H1 (cell line): ENCODE results near the gene ROBO4. TPM values are rescaled to one million over a fixed set of nuclear protein-coding genes. Genes with fewer than 3 reads are reported as not detected.

ENCODE experiments used
- CTCF ChIA-PET: fragments of 300-600 bp; sonication (Branson Sonifier 250); formaldehyde crosslinking; loops from one replicate; lab custom pipeline; 2021; ENCODE audit not compliant: partially characterized antibody; lab: Charles Lee
- POLR2A ChIA-PET: fragments of 300-600 bp; sonication (Branson Sonifier 250); formaldehyde crosslinking; loops from one replicate; lab custom pipeline; 2021; ENCODE audit warnings: inconsistent platforms; ENCODE audit not compliant: partially characterized antibody; lab: Charles Lee
- DNase-seq, 2 experiments: peaks; one replicate each; pipeline versions ENCODE4 v3.0.0 to v3.0.0-alpha.2; 2010 to 2022; ENCODE audit warnings: low spot score in 2 of 2, low read depth in 1 of 2, mixed read lengths in 1 of 2
- FAIRE-seq: peaks from 2 replicates; lab custom pipeline; 2011; peaks lifted over from hg19 to GRCh38; lab: Jason Lieb, UNC
- H2AFZ ChIP-seq: 2 replicates; pipeline ENCODE4 v1.8.1; 2012; ENCODE audit warnings: low read length, inconsistent platforms
- H2AK5ac ChIP-seq: 2 replicates; pipeline ENCODE4 v1.6.1; 2013; ENCODE audit warnings: low read depth, low read length
- H2BK120ac ChIP-seq: replicated peaks from 2 replicates; pipeline ENCODE3; 2013; ENCODE audit warnings: low read depth, low read length, inconsistent platforms
- H2BK12ac ChIP-seq: 2 replicates; pipeline ENCODE4 v1.6.1; 2013; ENCODE audit warnings: low read depth, low read length
- H2BK15ac ChIP-seq: 2 replicates; pipeline ENCODE4 v1.6.1; 2013; ENCODE audit warnings: low read length
- H2BK20ac ChIP-seq: 2 replicates; pipeline ENCODE4 v1.6.1; 2013; ENCODE audit warnings: low read length
- H2BK5ac ChIP-seq: 2 replicates; pipeline ENCODE4 v1.6.1; 2013; ENCODE audit warnings: low read depth, low read length
- H3K14ac ChIP-seq: 2 replicates; pipeline ENCODE4 v1.6.1; 2013; ENCODE audit warnings: inconsistent platforms; ENCODE audit not compliant: insufficient read length
- H3K18ac ChIP-seq: 2 replicates; pipeline ENCODE4 v1.6.1; 2013; ENCODE audit warnings: low read length; ENCODE audit errors: extremely low read depth
- H3K23ac ChIP-seq: 2 replicates; pipeline ENCODE4 v1.6.1; 2013; ENCODE audit warnings: inconsistent platforms; ENCODE audit not compliant: insufficient read length
- H3K23me2 ChIP-seq: 2 replicates; pipeline ENCODE4 v1.6.1; 2013; ENCODE audit warnings: low read depth, low read length
- H3K27ac ChIP-seq: 2 replicates; pipeline ENCODE4 v1.6.1; 2011; ENCODE audit warnings: low read depth, low read length, inconsistent platforms
- H3K27me3 ChIP-seq, 4 experiments: replicated peaks in 1 of 4; 1 replicate in 1 of 4; 2 replicates in 3 of 4; pipeline versions ENCODE4 v1.6.1 to v1.8.1; 2011 to 2013; ENCODE audit warnings: low read length in 3 of 4, mild to moderate bottlenecking in 3 of 4, inconsistent platforms in 2 of 4, mixed read lengths in 2 of 4, moderate library complexity in 1 of 4; ENCODE audit not compliant: control insufficient read depth in 3 of 4, insufficient read depth in 3 of 4; ENCODE audit errors: extremely low read depth in 1 of 4
- H3K36me3 ChIP-seq, 4 experiments: 2 replicates each; pipeline versions ENCODE4 v1.6.1 to v1.8.1; 2011 to 2013; ENCODE audit warnings: mild to moderate bottlenecking in 4 of 4, low read length in 3 of 4, moderate library complexity in 2 of 4, control low read depth in 1 of 4, inconsistent platforms in 1 of 4; ENCODE audit not compliant: insufficient read depth in 4 of 4, control insufficient read depth in 2 of 4
- H3K4ac ChIP-seq: replicated peaks from 2 replicates; pipeline ENCODE3; 2013; ENCODE audit warnings: low read length, low read depth, mixed read lengths, inconsistent platforms; ENCODE audit not compliant: insufficient read length
- H3K4me1 ChIP-seq, 4 experiments: replicated peaks in 1 of 4; 1 replicate in 1 of 4; 2 replicates in 3 of 4; pipeline versions ENCODE4 v1.6.1 to v1.8.1; 2011 to 2013; ENCODE audit warnings: low read length in 3 of 4, inconsistent platforms in 2 of 4, mixed read lengths in 1 of 4; ENCODE audit not compliant: insufficient read depth in 4 of 4, control insufficient read depth in 3 of 4
- H3K4me2 ChIP-seq, 2 experiments: 2 replicates each; pipeline versions ENCODE4 v1.6.1 to v1.8.1; 2011 to 2013; ENCODE audit warnings: low read depth in 2 of 2, low read length in 2 of 2, control low read depth in 1 of 2, inconsistent platforms in 1 of 2, mild to moderate bottlenecking in 1 of 2; ENCODE audit not compliant: insufficient read depth in 1 of 2
- H3K4me3 ChIP-seq, 4 experiments: fragments of 200-600, 300-600 bp in 1 of 4; sonication (generic), shearing (Covaris generic), sonication (Bioruptor Twin) in 1 of 4; 2 replicates each; pipeline versions ENCODE4 v1.5.1 to v1.8.1; 2011 to 2016; ENCODE audit warnings: low read length in 4 of 4, low read depth in 3 of 4, control low read depth in 2 of 4, inconsistent platforms in 2 of 4, mild to moderate bottlenecking in 2 of 4, mixed read lengths in 1 of 4, moderate library complexity in 1 of 4; ENCODE audit not compliant: insufficient read depth in 2 of 4; ENCODE audit errors: extremely low read depth in 1 of 4
- H3K56ac ChIP-seq: replicated peaks from 2 replicates; pipeline ENCODE3; 2013; ENCODE audit warnings: low read depth, mild to moderate bottlenecking, mixed read lengths, low read length, inconsistent platforms; ENCODE audit not compliant: insufficient read length
- H3K79me1 ChIP-seq: 2 replicates; pipeline ENCODE4 v1.6.1; 2013; ENCODE audit warnings: low read depth, low read length, control low read depth
- H3K79me2 ChIP-seq, 2 experiments: 2 replicates each; pipeline versions ENCODE4 v1.6.1 to v1.8.1; 2012 to 2013; ENCODE audit warnings: low read length in 2 of 2, mild to moderate bottlenecking in 2 of 2, inconsistent platforms in 1 of 2; ENCODE audit not compliant: insufficient read depth in 2 of 2, control insufficient read depth in 1 of 2
- H3K9ac ChIP-seq, 4 experiments: replicated peaks in 1 of 4; 1 replicate in 1 of 4; 2 replicates in 3 of 4; pipeline versions ENCODE4 v1.6.1 to v1.8.1; 2011 to 2013; ENCODE audit warnings: low read depth in 3 of 4, low read length in 3 of 4, control low read depth in 2 of 4, mild to moderate bottlenecking in 2 of 4, moderate library complexity in 2 of 4, inconsistent platforms in 1 of 4; ENCODE audit errors: extremely low read depth in 1 of 4
- H3K9me3 ChIP-seq, 2 experiments: 2 replicates each; pipeline versions ENCODE4 v1.6.1 to v1.8.1; 2012 to 2013; ENCODE audit warnings: mild to moderate bottlenecking in 2 of 2, moderate library complexity in 2 of 2, control low read depth in 1 of 2, inconsistent platforms in 1 of 2, low read depth in 1 of 2, low read length in 1 of 2, mixed read lengths in 1 of 2; ENCODE audit not compliant: insufficient read depth in 2 of 2
- H4K20me1 ChIP-seq, 2 experiments: replicated peaks in 1 of 2; 2 replicates each; pipeline versions ENCODE3 to v1.8.1; 2011 to 2013; ENCODE audit warnings: inconsistent platforms in 2 of 2, low read length in 2 of 2, mild to moderate bottlenecking in 1 of 2; ENCODE audit not compliant: insufficient read depth in 2 of 2, control insufficient read depth in 1 of 2
- H4K5ac ChIP-seq: 2 replicates; pipeline ENCODE4 v1.6.1; 2013; ENCODE audit warnings: low read length, low read depth, mixed read lengths, inconsistent platforms; ENCODE audit not compliant: insufficient read length
- H4K8ac ChIP-seq: 2 replicates; pipeline ENCODE4 v1.8.0; 2013; ENCODE audit warnings: mild to moderate bottlenecking, moderate library complexity, low read length, inconsistent platforms; ENCODE audit not compliant: insufficient read depth; ENCODE audit errors: extremely low read depth
- H4K91ac ChIP-seq: replicated peaks from 2 replicates; pipeline ENCODE3; 2013; ENCODE audit warnings: low read length, mixed read lengths, inconsistent platforms; ENCODE audit not compliant: insufficient read length
- BCL11A ChIP-seq, 2 experiments: IDR thresholded peaks; one replicate each; pipeline ENCODE4 v1.6.1; 2011; ENCODE audit warnings: low read depth in 2 of 2, low read length in 2 of 2, mild to moderate bottlenecking in 2 of 2
- CHD2 ChIP-seq: IDR thresholded peaks from 2 replicates; pipeline ENCODE4 v1.6.1; 2012; ENCODE audit warnings: low read length, improper control_type of control experiment
- GABPA ChIP-seq: IDR thresholded peaks from 2 replicates; pipeline ENCODE4 v1.6.1; 2011; ENCODE audit warnings: mild to moderate bottlenecking, low read length, moderate library complexity, borderline replicate concordance; ENCODE audit not compliant: insufficient read depth
- GTF2F1 ChIP-seq: IDR thresholded peaks from 2 replicates; pipeline ENCODE4 v1.6.1; 2012; ENCODE audit warnings: low read depth, low read length, improper control_type of control experiment, borderline replicate concordance
- MAFK ChIP-seq: IDR thresholded peaks from 2 replicates; pipeline ENCODE4 v1.6.1; 2012; ENCODE audit warnings: low read depth, mild to moderate bottlenecking, improper control_type of control experiment, low read length
- POLR2A ChIP-seq, 2 experiments: IDR thresholded peaks; 1 replicate in 1 of 2; 2 replicates in 1 of 2; pipeline ENCODE4 v1.6.1; 2011; ENCODE audit warnings: low read depth in 2 of 2, low read length in 2 of 2, mild to moderate bottlenecking in 2 of 2; ENCODE audit errors: control extremely low read depth in 1 of 2
- RAD21 ChIP-seq, 2 experiments: IDR thresholded peaks in 1 of 2; conservative IDR thresholded peaks in 1 of 2; 2 replicates each; pipeline ENCODE4 v1.6.1; 2011; ENCODE audit warnings: low read depth in 2 of 2, low read length in 2 of 2, improper control_type of control experiment in 1 of 2, inconsistent platforms in 1 of 2, mild to moderate bottlenecking in 1 of 2, moderate library complexity in 1 of 2
- SIRT6 ChIP-seq: IDR thresholded peaks from one replicate; pipeline ENCODE4 v1.7.1; 2012; ENCODE audit warnings: low read length, inconsistent platforms
- WGBS, 2 experiments: shearing (Covaris generic) in 1 of 2; methylation state at CpG; one replicate each; pipeline versions ENCODE4 v1.1.6 to v1.1.7; 2013 to 2015; ENCODE audit warnings: low lambda C conversion rate in 2 of 2, mixed read lengths in 2 of 2, inconsistent platforms in 1 of 2, low coverage in 1 of 2, missing lambda C conversion rate in 1 of 2; ENCODE audit not compliant: insufficient replicate concordance in 2 of 2, insufficient coverage in 1 of 2, insufficient read length in 1 of 2; ENCODE audit errors: extremely low coverage in 1 of 2, missing lambda C conversion rate in 1 of 2; 5-methylcytosine and 5-hydroxymethylcytosine counted together
- polyA plus RNA-seq, 7 experiments: library from polyadenylated mRNA; depleted of rRNA in 3 of 7; stranded (reverse) in 5 of 7; unstranded in 2 of 7; fragments of >200 nt in 5 of 7; fragments of 200-250 nt in 2 of 7; gene quantifications; 1 replicate in 5 of 7; 2 replicates in 1 of 7; 4 replicates in 1 of 7; pipeline versions ENCODE4 v1.2.1 to v1.2.3, GENCODE V29; 2011 to 2013; ENCODE audit warnings: missing spikeins in 2 of 7, mixed read lengths in 2 of 7
- total RNA-seq: library from RNA; stranded (reverse); fragmentation: NEBNext Ultra II Directional; extraction: Animal tissue kit (Norgen Biotek cat#: 25700); gene quantifications from 2 replicates; pipeline ENCODE4 v1.2.1, GENCODE V29; 2021

The ROBO4 gene
- total and polyA plus RNA-seq, 2 of the 8 experiments (the other 6 are each of a cell fraction or from before 2014, with no cell fraction given) = 0.03 TPM; not detected in 1

DNA sequence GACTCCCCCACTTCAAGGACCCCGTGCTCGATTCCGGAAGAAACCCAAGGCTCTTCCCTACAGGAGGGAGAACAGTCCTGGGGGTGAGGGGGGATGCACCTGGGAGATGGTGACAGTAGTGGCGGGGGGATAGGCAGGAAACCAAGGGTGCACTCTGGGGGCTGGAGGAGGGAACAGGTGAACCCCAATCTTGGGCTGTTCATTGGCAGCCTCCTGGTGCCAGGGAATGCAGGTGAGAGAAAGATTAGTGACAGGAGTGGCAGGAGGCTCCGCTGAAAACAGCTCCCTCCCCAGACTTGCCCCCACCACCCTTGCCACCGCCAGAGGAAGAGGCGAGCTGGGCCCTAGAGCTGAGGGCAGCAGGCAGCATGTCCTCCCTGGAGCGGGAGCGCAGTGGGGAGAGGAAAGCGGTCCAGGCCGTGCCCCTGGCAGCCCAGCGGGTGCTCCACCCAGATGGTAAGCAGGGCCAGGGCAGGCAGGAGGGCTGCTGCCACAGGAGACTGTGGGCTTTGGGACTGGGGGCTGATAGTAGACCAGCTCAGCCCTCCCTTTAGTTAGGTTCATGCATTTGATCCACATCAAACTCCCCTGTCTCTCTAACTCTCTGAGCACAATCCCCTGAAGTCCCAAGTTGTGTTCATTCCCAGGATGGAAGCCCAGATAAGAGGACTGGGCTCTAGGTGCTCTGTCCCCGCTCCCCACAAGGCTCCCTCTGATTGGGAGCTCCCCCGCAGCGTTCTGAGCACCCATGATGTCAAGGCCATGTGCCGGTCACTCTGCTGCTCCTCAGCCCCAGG, 18.0 kb downstream of the ROBO4 start:
- Histone ChIP-seq H3K4me3 (no peak overlapping the region), H3K36me3 (no peaks in the 10 kb centered on the region), H3K79me1 (no peaks in the 10 kb centered on the region), H2BK20ac (no peak overlapping the region), H3K9me3 (no peaks in the 10 kb centered on the region), H3K23ac (no peak overlapping the region), H3K27ac (no peak overlapping the region), H4K5ac (no peak overlapping the region), H3K79me2 (no peaks in the 10 kb centered on the region), H3K23me2 (peaks cover 8% of the 10 kb centered on the region; the same call in 1 of the 2 replicates), H3K4me2 (no peak overlapping the region), H4K20me1 (no peaks in the 10 kb centered on the region), H4K8ac (no peak overlapping the region), H4K91ac (no peak overlapping the region), H2AFZ (no peak overlapping the region), H3K56ac (no peak overlapping the region), H3K9ac (no peak overlapping the region), H3K14ac (no peak overlapping the region), H2BK120ac (no peak overlapping the region), H2AK5ac (no peak overlapping the region; the same call in 1 of the 2 replicates), H3K27me3 (peaks cover 0 to 13% (median 12%) of the 10 kb centered on the region in 4 experiments; a peak in 6 of 7 replicates), H3K4me1 (peaks cover 0 to 14% (median 8%) of the 10 kb centered on the region in 4 experiments; a peak in 5 of 7 replicates), H3K18ac (no peak overlapping the region), H2BK5ac (no peak overlapping the region), H2BK12ac (no peak overlapping the region), H2BK15ac (no peak overlapping the region), H3K4ac (no peak overlapping the region)
- DNase-seq = no peak
- 92% methylated on average over 13 of the region's 16 CpGs; no CpG with 5 or more reads in 1 of the 2 experiments for WGBS, 2 experiments
- CTCF ChIA-PET = interaction anchor here (1.0 to 1.6 kb wide), 6 partner anchors 9 to 84 kb away, joined by 3 to 4 read pairs (median 3); partner anchors contain the start of genes HEPACAM and ROBO4
- POLR2A ChIA-PET = interaction anchor here (1.3 to 1.4 kb wide), 2 partner anchors 14 to 90 kb away, joined by 3 read pairs; partner anchors contain the start of gene ROBO3
- no peak for FAIRE-seq
- TF ChIP-seq BCL11A (IDR thresholded peaks at IDR 0.05; ENCODE audit: low read depth in 2 of 2, low read length in 2 of 2) = no peak
- TF ChIP-seq CHD2 = no peak
- no peak for TF ChIP-seq SIRT6
- no peak for TF ChIP-seq RAD21 (IDR thresholded peaks at IDR 0.05 in 1 of 2, conservative IDR thresholded peaks at IDR 0.05 in 1 of 2; ENCODE audit: low read depth in 2 of 2, low read length in 2 of 2)
- TF ChIP-seq GTF2F1 = no peak
- TF ChIP-seq GABPA = no peak
- TF ChIP-seq MAFK = no peak
- no peak for TF ChIP-seq POLR2A (IDR thresholded peaks at IDR 0.05; ENCODE audit: control extremely low read depth in 1 of 2, low read depth in 2 of 2, low read length in 2 of 2)
